Testis (tissue), 3 donors: ENCODE measurements around the gene PRKAR2B. TPM values are rescaled to one million over a fixed set of nuclear protein-coding genes. Genes with fewer than 3 reads are reported as not detected.
A peak's percentile ranks its signal among the peaks of the same experiment; 100 is the strongest.

Experiments used
- DNase-seq: peaks from one replicate; pipeline ENCODE4 v3.0.0-alpha.2; 2019
- H3K27ac ChIP-seq, 2 donors: fragments of 200-600 bp; sonication (generic); one replicate each; pipeline ENCODE4 v1.5.1; 2019
- H3K27me3 ChIP-seq: fragments of 200-600 bp; sonication (generic); one replicate; pipeline ENCODE4 v1.5.1; 2019
- H3K36me3 ChIP-seq: fragments of 200-600 bp; sonication (generic); one replicate; pipeline ENCODE4 v1.5.1; 2017; ENCODE audit warnings: low read depth; ENCODE audit errors: missing control alignments
- H3K4me1 ChIP-seq: fragments of 200-600 bp; sonication (generic); one replicate; pipeline ENCODE4 v1.5.1; 2019
- H3K4me3 ChIP-seq, 2 donors: fragments of 200-600 bp; sonication (generic); one replicate each; pipeline ENCODE4 v1.5.1; 2017 to 2019
- H3K9me3 ChIP-seq: fragments of 200-600 bp; sonication (generic); one replicate; pipeline ENCODE4 v1.5.1; 2017
- CTCF ChIP-seq, 3 experiments: fragments of 450-650 bp in 2 of 3; fragments of 200-600 bp in 1 of 3; sonication (generic) in 1 of 3; IDR thresholded peaks; one replicate each; pipeline ENCODE4 v1.5.1; 2016 to 2019; ENCODE audit warnings: antibody characterized with exemption in 3 of 3, mild to moderate bottlenecking in 2 of 3, moderate library complexity in 1 of 3
- POLR2A ChIP-seq: fragments of 450-650 bp; IDR thresholded peaks from one replicate; pipeline ENCODE4 v1.6.1; 2017; ENCODE audit warnings: antibody characterized with exemption, mild to moderate bottlenecking, moderate library complexity
- WGBS, 2 donors: methylation state at CpG; one replicate each; pipeline ENCODE4 v1.1.5; 2018; 5-methylcytosine and 5-hydroxymethylcytosine counted together
- intact Hi-C: fragments of 100-400 bp; cut with DNase I; formaldehyde crosslinking; loops from one replicate; pipeline ENCODE4 v1.15.1; 2023; ENCODE audit warnings: low total_unique reads
- polyA plus RNA-seq: library from polyadenylated mRNA; stranded (reverse); fragments of 350-450 nt; fragmentation: Illumina TruSeq; extraction: RNeasy Lipid Tissue Mini Kit (QIAGEN cat#74804); gene quantifications from one replicate; pipeline ENCODE4 v1.2.3, GENCODE V29; 2014; ENCODE audit warnings: low read depth, low replicate concordance; ENCODE audit not compliant: insufficient read depth
- total RNA-seq, 2 donors: library from RNA; depleted of rRNA; stranded (reverse); fragments of >200 nt; gene quantifications; one replicate each; pipeline ENCODE4 v1.2.3, GENCODE V29; 2016

The PRKAR2B gene
- total and polyA plus RNA-seq, 3 donors from 2014 or later: 51.7 to 81.8 (median 66.3) TPM

GRCh38 chr7:107161415-107161814 lies 116.9 kb downstream of the PRKAR2B start:
- intact Hi-C loops: no loop called here
- WGBS, 2 donors: 87 to 92% methylated on average over 3 of the region's 3 CpGs
- no peaks in the 10 kb centered on the region for H3K27me3 ChIP-seq
- no peak overlapping the region for H3K4me3 ChIP-seq
- no peak overlapping the region for H3K27ac ChIP-seq
- TF ChIP-seq CTCF (IDR thresholded peaks at IDR 0.05) (no peak), POLR2A (no peak)
- H3K4me1 ChIP-seq: no peaks in the 10 kb centered on the region
- no peak for DNase-seq
- no peaks in the 10 kb centered on the region for H3K9me3 ChIP-seq
- H3K36me3 ChIP-seq: no peaks in the 10 kb centered on the region

GRCh38 chr7:107162475-107162874 lies 118.0 kb downstream of the PRKAR2B start:
- Histone ChIP-seq H3K27ac (no peak overlapping the region), H3K27me3 (no peaks in the 10 kb centered on the region), H3K36me3 (no peaks in the 10 kb centered on the region), H3K9me3 (no peaks in the 10 kb centered on the region), H3K4me3 (no peak overlapping the region), H3K4me1 (no peaks in the 10 kb centered on the region)
- DNase-seq: no peak
- 75 to 77% methylated on average over 5 of the region's 5 CpGs for WGBS, 2 donors
- intact Hi-C loops: no loop called here
- TF ChIP-seq POLR2A (no peak), CTCF (IDR thresholded peaks at IDR 0.05) (no peak)

DNA sequence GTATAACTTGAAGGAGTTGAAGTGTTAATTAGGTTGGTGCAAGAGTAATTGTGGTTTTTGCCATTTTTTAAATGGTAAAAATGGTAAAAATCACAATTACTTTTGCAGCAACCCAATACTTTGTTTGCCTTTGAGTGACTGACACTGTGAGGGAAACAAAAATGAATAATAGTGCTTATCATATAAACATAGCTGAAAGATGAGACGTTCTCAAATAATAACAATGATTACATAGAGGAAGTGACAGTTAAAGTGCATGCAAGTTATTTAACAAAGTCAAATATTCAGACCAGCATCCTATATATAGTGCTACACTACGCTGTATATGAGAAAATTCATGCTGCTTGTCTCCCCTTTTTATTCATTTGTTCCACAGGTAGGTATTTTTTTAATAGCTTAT lies 119.6 kb downstream of the PRKAR2B start:
- no peaks in the 10 kb centered on the region for H3K4me1 ChIP-seq

GRCh38 chr7:107165341-107165740 lies 120.8 kb downstream of the PRKAR2B start:
- WGBS, 2 donors: 57 to 59% methylated on average over 3 of the region's 3 CpGs
- intact Hi-C loops: no loop called here
- Histone ChIP-seq H3K9me3 (no peaks in the 10 kb centered on the region), H3K36me3 (no peaks in the 10 kb centered on the region), H3K27ac (no peak overlapping the region), H3K4me1 (peaks cover 1% of the 10 kb centered on the region), H3K27me3 (no peaks in the 10 kb centered on the region), H3K4me3 (no peak overlapping the region)
- DNase-seq: no peak
- TF ChIP-seq CTCF (IDR thresholded peaks at IDR 0.05): no peak
- no peak for TF ChIP-seq POLR2A

More for the DNA sequence above, 119.6 kb downstream of the PRKAR2B start:
- Histone ChIP-seq H3K27me3 (no peaks in the 10 kb centered on the region), H3K4me3 (no peak overlapping the region), H3K36me3 (no peaks in the 10 kb centered on the region), H3K9me3 (no peaks in the 10 kb centered on the region), H3K27ac (no peak overlapping the region)
- TF ChIP-seq POLR2A: no peak
- intact Hi-C loops: no loop called here
- DNase-seq: no peak
- WGBS, 2 donors: 44 to 52% methylated on average over 2 of the region's 2 CpGs

GRCh38 chr7:107166736-107167426 lies 122.4 kb downstream of the PRKAR2B start:
- WGBS, 2 donors: 14 to 16% methylated on average over 5 of the region's 5 CpGs
- Histone ChIP-seq H3K27ac (peak overlapping the region; percentile 99), H3K27me3 (no peaks in the 10 kb centered on the region), H3K9me3 (no peaks in the 10 kb centered on the region), H3K4me1 (peaks cover 11% of the 10 kb centered on the region), H3K4me3 (peak overlapping the region; percentile 58 to 97), H3K36me3 (no peaks in the 10 kb centered on the region)
- TF ChIP-seq CTCF (IDR thresholded peaks at IDR 0.05) (no peak), POLR2A (no peak)
- no peak for DNase-seq
- intact Hi-C loops: no loop called here
